Mesendoderm (in vitro differentiated cells): ENCODE measurements around the gene RNF208.

Experiments
- DNase-seq: peaks from one replicate; pipeline ENCODE4 v3.0.0; 2013
- H2AK5ac ChIP-seq: 2 replicates; pipeline ENCODE4 v1.6.1; 2013; ENCODE audit warnings: low read length, inconsistent platforms
- H2BK120ac ChIP-seq: 2 replicates; pipeline ENCODE4 v1.6.1; 2013; ENCODE audit warnings: low read depth, mild to moderate bottlenecking, low read length, moderate library complexity, mixed read lengths
- H2BK15ac ChIP-seq: replicated peaks from 2 replicates; pipeline ENCODE4 v1.6.1; 2013; ENCODE audit warnings: low read depth, mild to moderate bottlenecking, moderate library complexity
- H2BK5ac ChIP-seq: 2 replicates; pipeline ENCODE4 v1.6.1; 2013; ENCODE audit warnings: low read length, inconsistent platforms
- H3K18ac ChIP-seq: 2 replicates; pipeline ENCODE4 v1.6.1; 2013; ENCODE audit warnings: mild to moderate bottlenecking, low read length, mixed read lengths
- H3K23ac ChIP-seq: one replicate; pipeline ENCODE4 v1.6.1; 2013; ENCODE audit warnings: low read length
- H3K27ac ChIP-seq: 2 replicates; pipeline ENCODE4 v1.5.1; 2013; ENCODE audit warnings: low read depth, mild to moderate bottlenecking, inconsistent platforms, low read length, moderate library complexity
- H3K27me3 ChIP-seq: 2 replicates; pipeline ENCODE4 v1.6.1; 2013; ENCODE audit warnings: low read length, control low read depth, mild to moderate bottlenecking, inconsistent platforms; ENCODE audit not compliant: insufficient read depth, poor library complexity
- H3K36me3 ChIP-seq: 2 replicates; pipeline ENCODE4 v1.6.1; 2013; ENCODE audit warnings: low read length, inconsistent platforms; ENCODE audit not compliant: control insufficient read depth, insufficient read depth
- H3K4ac ChIP-seq: one replicate; pipeline ENCODE4 v1.6.1; 2013; ENCODE audit warnings: low read depth, mild to moderate bottlenecking, low read length, moderate library complexity
- H3K4me1 ChIP-seq: 2 replicates; pipeline ENCODE4 v1.6.1; 2013; ENCODE audit warnings: low read depth, low read length, inconsistent platforms; ENCODE audit not compliant: control insufficient read depth
- H3K4me2 ChIP-seq: 2 replicates; pipeline ENCODE4 v1.6.1; 2013; ENCODE audit warnings: low read length
- H3K4me3 ChIP-seq: 2 replicates; pipeline ENCODE4 v1.5.1; 2013; ENCODE audit warnings: mild to moderate bottlenecking, low read length
- H3K56ac ChIP-seq: one replicate; pipeline ENCODE4 v1.6.1; 2013; ENCODE audit warnings: low read length
- H3K79me1 ChIP-seq: 2 replicates; pipeline ENCODE4 v1.6.1; 2013; ENCODE audit warnings: low read length, inconsistent platforms
- H3K79me2 ChIP-seq: 2 replicates; pipeline ENCODE4 v1.6.1; 2013; ENCODE audit warnings: mild to moderate bottlenecking, low read length; ENCODE audit not compliant: control insufficient read depth, insufficient read depth
- H3K9ac ChIP-seq: 2 replicates; pipeline ENCODE4 v1.6.1; 2013; ENCODE audit warnings: low read length, inconsistent platforms
- H4K5ac ChIP-seq: one replicate; pipeline ENCODE4 v1.6.1; 2013; ENCODE audit warnings: low read length
- H4K8ac ChIP-seq: one replicate; pipeline ENCODE4 v1.6.1; 2013; ENCODE audit warnings: low read depth, mild to moderate bottlenecking, control low read depth, low read length, moderate library complexity
- WGBS: extraction: QIAGEN DNeasy Blood & Tissue Kit; methylation state at CpG from one replicate; pipeline ENCODE4 v1.1.7; 2013; ENCODE audit warnings: low lambda C conversion rate, missing lambda C conversion rate; ENCODE audit not compliant: insufficient coverage; ENCODE audit errors: extremely low coverage; 5-methylcytosine and 5-hydroxymethylcytosine counted together

Gene RNF208

DNA sequence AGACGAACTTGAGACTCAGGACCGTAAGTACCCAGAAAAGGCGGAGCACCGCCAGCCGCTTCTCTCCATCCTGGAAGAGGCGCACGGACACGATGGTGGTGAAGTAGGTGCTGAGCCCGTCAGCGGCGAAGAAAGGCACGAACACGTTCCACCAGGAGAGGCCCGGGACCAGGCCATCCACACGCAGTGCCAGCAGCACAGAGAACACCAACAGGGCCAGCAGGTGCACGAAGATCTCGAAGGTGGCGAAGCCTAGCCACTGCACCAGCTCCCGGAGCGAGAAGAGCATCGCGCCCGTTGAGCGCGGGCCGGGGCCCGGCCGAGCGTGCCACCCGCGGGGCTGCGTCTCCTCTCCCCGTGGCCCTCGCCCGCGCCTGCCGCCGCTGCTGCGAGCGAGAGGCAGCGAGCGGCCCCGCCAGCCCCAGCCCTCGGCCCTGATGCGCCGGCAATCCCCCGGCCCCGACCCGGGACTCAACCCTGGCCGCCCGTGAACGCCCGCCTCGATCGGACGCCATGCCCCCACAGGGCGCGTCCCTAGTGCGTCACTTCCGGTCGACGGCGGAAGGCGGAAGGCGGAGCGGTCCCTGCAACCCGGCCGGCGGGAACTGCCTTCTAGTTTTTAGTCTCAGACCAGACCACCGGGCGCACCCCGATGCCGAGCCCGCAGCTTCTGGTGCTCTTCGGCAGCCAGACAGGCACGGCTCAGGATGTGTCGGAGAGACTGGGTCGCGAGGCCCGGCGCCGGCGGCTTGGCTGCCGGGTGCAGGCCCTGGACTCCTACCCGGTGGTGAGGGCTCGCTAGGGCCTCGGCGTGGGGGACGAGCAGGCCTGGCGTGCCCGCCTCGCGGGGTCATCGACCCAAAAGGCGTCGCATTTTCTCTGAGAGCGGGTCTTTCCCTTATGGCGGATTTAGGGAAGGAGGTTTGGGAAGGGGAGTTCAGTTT lies 16.6 kb downstream of the RNF208 start, which contains the start of the genes NDOR1 and TMEM203:
NDOR1 (plus strand) TSS at position 575 of the 944 bp plus-strand sequence; CDS start at position 653, 78 bp downstream.
TMEM203 (minus strand) TSS at position 523 of the 944 bp plus-strand sequence; CDS start at position 289, 234 bp downstream.
- H3K4me1 ChIP-seq = peaks cover 6% of the 10 kb centered on the region
- H3K23ac ChIP-seq = no peak within 1 kb of the TSS
- H3K9ac ChIP-seq = peak within 1 kb of the TSS; percentile 96
- H3K79me2 ChIP-seq = peaks cover 31% of the 10 kb centered on the region
- peak within 1 kb of the TSS; percentile 88 for H3K4me2 ChIP-seq
- peak within 1 kb of the TSS; percentile 38 for H2AK5ac ChIP-seq
- H3K79me1 ChIP-seq = peaks cover 35% of the 10 kb centered on the region
- H4K8ac ChIP-seq = no peak within 1 kb of the TSS
- no peak within 1 kb of the TSS for H2BK5ac ChIP-seq
- peaks cover 3% of the 10 kb centered on the region for H3K36me3 ChIP-seq
- H2BK120ac ChIP-seq = no peak within 1 kb of the TSS
- peak within 1 kb of the TSS; percentile 82 for H3K4ac ChIP-seq
- peak within 1 kb of the TSS; percentile 98 for H3K56ac ChIP-seq
- H4K5ac ChIP-seq = no peak within 1 kb of the TSS
- no CpG with 5 or more reads among the region's 98 CpGs for WGBS
- no peaks in the 10 kb centered on the region for H3K27me3 ChIP-seq
- H3K27ac ChIP-seq = peak within 1 kb of the TSS; percentile 33
- peak; percentile 91 for DNase-seq
- peak within 1 kb of the TSS; percentile 63 for H3K18ac ChIP-seq
- peak within 1 kb of the TSS; percentile 98 for H3K4me3 ChIP-seq
- no peak within 1 kb of the TSS for H2BK15ac ChIP-seq

DNA sequence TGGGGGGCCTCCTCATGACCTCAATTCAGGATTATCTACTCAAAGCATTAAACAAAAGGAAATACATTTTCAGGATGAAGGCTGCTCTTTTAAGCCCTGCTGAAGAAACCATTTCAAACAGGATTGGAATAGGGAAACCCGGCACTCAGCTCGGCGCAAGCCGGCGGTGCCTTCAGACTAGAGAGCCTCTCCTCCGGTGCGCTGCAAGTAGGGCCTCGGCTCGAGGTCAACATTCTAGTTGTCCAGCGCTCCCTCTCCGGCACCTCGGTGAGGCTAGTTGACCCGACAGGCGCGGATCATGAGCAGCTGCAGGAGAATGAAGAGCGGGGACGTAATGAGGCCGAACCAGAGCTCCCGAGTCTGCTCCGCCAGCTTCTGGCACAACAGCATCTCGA lies 17.3 kb downstream of the RNF208 start:
- Histone ChIP-seq H3K23ac (no peak overlapping the region), H3K36me3 (peaks cover 3% of the 10 kb centered on the region), H3K4ac (no peak overlapping the region), H3K9ac (peak overlapping the region; percentile 96), H3K4me3 (peak overlapping the region; percentile 87), H2BK15ac (no peak overlapping the region), H4K8ac (no peak overlapping the region), H2BK120ac (no peak overlapping the region), H4K5ac (no peak overlapping the region), H3K4me1 (peaks cover 6% of the 10 kb centered on the region), H3K27me3 (no peaks in the 10 kb centered on the region), H3K56ac (peak overlapping the region; percentile 96), H3K79me1 (peaks cover 35% of the 10 kb centered on the region), H3K79me2 (peaks cover 31% of the 10 kb centered on the region), H3K4me2 (peak overlapping the region; percentile 88), H3K27ac (no peak overlapping the region), H2AK5ac (no peak overlapping the region), H2BK5ac (no peak overlapping the region), H3K18ac (no peak overlapping the region)
- no CpG with 5 or more reads among the region's 21 CpGs for WGBS
- no peak for DNase-seq

DNA sequence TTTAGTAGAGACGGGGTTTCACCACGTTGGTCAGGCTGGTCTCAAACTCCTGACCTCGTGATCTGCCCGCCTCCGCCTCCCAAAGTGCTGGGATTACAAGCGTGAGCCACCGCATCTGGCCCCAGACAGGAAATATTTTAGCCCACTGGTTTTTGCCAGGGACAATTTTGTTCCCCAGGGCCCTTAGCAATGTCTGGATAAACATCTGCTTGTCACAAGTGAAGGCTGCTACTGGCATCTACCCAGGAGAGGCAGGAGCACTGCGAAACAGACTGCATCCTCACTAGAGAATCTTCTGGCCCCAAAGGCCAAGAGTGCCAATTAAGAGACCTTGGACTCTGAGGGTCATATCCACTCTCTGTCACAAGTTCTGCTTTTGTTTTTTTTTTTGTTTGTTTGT lies 19.1 kb downstream of the RNF208 start:
- Histone ChIP-seq H3K27me3 (no peaks in the 10 kb centered on the region), H2BK120ac (no peak overlapping the region), H3K18ac (no peak overlapping the region), H3K4me1 (peaks cover 6% of the 10 kb centered on the region), H3K9ac (no peak overlapping the region), H3K36me3 (peaks cover 3% of the 10 kb centered on the region), H3K56ac (no peak overlapping the region), H2BK15ac (no peak overlapping the region), H3K23ac (no peak overlapping the region), H3K4ac (no peak overlapping the region), H3K27ac (no peak overlapping the region), H2BK5ac (no peak overlapping the region), H3K79me1 (peaks cover 42% of the 10 kb centered on the region), H3K79me2 (peaks cover 33% of the 10 kb centered on the region), H3K4me2 (no peak overlapping the region), H4K5ac (no peak overlapping the region), H2AK5ac (no peak overlapping the region), H4K8ac (no peak overlapping the region), H3K4me3 (no peak overlapping the region)
- DNase-seq = no peak
- WGBS = no CpG with 5 or more reads among the region's 8 CpGs

DNA sequence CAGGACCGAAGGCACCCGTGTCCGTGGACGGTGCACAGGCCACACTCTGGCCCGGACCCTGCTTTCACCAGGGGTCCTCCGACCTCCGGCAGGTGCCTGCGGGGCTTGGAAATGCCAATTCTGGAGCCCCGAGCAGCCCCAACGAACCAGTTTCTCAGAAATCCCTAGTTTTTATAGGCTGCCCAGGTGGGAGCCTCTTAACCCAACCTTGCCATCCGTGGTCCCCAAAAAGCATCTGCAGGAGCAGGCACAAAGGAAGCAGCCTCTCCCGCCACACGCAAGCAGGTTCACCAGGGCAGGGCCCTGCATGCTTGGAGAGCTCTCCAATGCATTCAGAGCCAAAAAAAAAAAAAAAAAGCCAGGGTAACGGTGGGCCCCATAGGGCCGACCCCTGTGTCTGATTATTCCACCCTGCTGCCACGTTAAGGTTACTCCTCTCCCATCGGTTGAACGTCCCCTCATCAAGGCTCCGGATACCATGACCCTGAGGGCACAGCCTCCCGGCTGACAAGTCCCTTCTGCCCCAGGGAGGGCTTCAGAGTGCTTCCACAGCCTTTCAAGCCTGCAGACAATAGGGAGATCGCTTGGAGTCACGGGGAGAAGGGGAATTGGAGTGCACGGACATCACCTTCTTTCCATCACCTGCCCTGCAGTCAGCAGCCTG lies 20.7 kb downstream of the RNF208 start:
- DNase-seq = peak; percentile 27
- H2BK15ac ChIP-seq = no peak overlapping the region
- peaks cover 24% of the 10 kb centered on the region for H3K79me2 ChIP-seq
- H3K18ac ChIP-seq = peak overlapping the region; percentile 24
- peak overlapping the region; percentile 29 for H3K27ac ChIP-seq
- no peak overlapping the region for H2BK120ac ChIP-seq
- H2BK5ac ChIP-seq = peak overlapping the region; percentile 23
- H3K9ac ChIP-seq = peak overlapping the region; percentile 94
- H4K8ac ChIP-seq = peak overlapping the region; percentile 87
- H3K56ac ChIP-seq = peak overlapping the region; percentile 98
- H3K4me2 ChIP-seq = peak overlapping the region; percentile 81
- no CpG with 5 or more reads among the region's 23 CpGs for WGBS
- H3K36me3 ChIP-seq = no peaks in the 10 kb centered on the region
- peak overlapping the region; percentile 74 for H3K4ac ChIP-seq
- peaks cover 6% of the 10 kb centered on the region for H3K4me1 ChIP-seq
- no peaks in the 10 kb centered on the region for H3K27me3 ChIP-seq
- peak overlapping the region; percentile 58 for H3K4me3 ChIP-seq
- H3K79me1 ChIP-seq = peaks cover 30% of the 10 kb centered on the region
- no peak overlapping the region for H3K23ac ChIP-seq
- no peak overlapping the region for H2AK5ac ChIP-seq
- H4K5ac ChIP-seq = no peak overlapping the region

DNA sequence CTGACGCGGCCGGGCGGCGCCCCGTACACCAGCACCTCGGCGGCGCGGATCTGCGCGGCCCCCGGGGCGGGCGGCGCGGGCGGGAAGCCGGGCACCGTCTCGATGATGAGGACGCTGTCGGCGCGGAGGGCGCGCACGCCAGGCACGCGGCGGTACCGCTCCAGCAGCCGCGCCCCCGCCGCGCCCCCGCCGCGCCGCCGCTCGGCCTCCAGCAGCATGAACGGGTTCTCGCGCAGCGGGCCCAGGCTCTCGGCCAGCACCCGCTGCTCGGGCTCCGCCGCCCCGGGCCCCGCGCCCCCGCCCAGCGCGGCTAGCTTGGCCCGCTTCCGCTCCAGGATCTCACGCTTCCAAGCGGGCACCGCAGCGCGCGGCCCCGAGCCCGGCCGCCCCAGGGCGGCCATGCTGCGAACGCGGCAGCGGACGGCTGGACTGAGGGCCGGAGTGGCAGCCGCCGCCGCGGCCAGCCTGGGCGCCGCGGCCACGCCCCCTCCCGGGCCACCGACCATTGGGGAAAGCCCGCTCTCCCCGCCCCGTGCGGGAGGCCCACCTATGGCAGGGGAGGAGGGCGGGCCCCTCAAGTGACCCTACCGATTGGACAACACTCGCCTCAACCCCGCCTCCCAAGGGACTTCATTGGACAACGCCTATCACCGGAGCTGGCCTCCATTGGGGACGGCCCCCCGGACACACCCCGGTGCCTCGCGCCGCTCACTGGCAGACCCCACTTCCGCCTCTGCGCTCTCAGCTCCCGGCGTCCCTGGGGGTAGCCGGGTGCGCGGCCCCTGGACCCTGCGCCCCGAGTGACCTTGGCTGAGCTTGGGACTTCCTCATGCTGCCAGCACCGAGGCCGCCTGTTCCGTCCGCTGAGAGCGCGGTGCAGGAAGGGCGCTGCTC lies 21.5 kb downstream of the RNF208 start, which contains the start of gene TPRN:
TPRN (minus strand) TSS at position 431 of the 894 bp plus-strand sequence; CDS start at position 401, 30 bp downstream.
- Histone ChIP-seq H3K27ac (peak within 1 kb of the TSS; percentile 68), H3K23ac (peak within 1 kb of the TSS; percentile 45), H3K4ac (peak within 1 kb of the TSS; percentile 76), H2AK5ac (no peak within 1 kb of the TSS), H2BK120ac (no peak within 1 kb of the TSS), H4K5ac (no peak within 1 kb of the TSS), H4K8ac (peak within 1 kb of the TSS; percentile 87), H3K27me3 (no peaks in the 10 kb centered on the region), H2BK5ac (peak within 1 kb of the TSS; percentile 23), H3K4me2 (peak within 1 kb of the TSS; percentile 81), H2BK15ac (no peak within 1 kb of the TSS), H3K79me1 (peaks cover 24% of the 10 kb centered on the region), H3K4me1 (peaks cover 4% of the 10 kb centered on the region), H3K4me3 (peak within 1 kb of the TSS; percentile 58), H3K18ac (peak within 1 kb of the TSS; percentile 64), H3K9ac (peak within 1 kb of the TSS; percentile 94), H3K56ac (peak within 1 kb of the TSS; percentile 98), H3K36me3 (no peaks in the 10 kb centered on the region), H3K79me2 (peaks cover 17% of the 10 kb centered on the region)
- DNase-seq = peak; percentile 99
- WGBS = no CpG with 5 or more reads among the region's 118 CpGs
